ENCODE results near the gene PLIN5.

- TF ChIP-seq GATA3 (IDR thresholded peaks at IDR 0.05; ENCODE audit: low read depth, low read length) = no peak
- TF ChIP-seq GATA2 (IDR thresholded peaks at IDR 0.05; ENCODE audit: low read depth, low read length) = no peak
Measured at GRCh38 chr19:4477034-4477801, 57.8 kb downstream of the PLIN5 start.

All from SH-SY5Y (cell line).